HG02678 (cell line): ENCODE measurements around the gene SMIM45.

Experiments
- ATAC-seq: cut with Tn5 transposase; IDR thresholded peaks from one replicate; pipeline ENCODE4 v1.9.1; 2021; ENCODE audit warnings: mild to moderate bottlenecking, moderate library complexity; ENCODE audit not compliant: unreplicated experiment

Gene SMIM45

GRCh38 chr22:41951898-41952474, at the start of gene SMIM45:
TSS of gene SMIM45 (plus strand) at chr22:41952150.
- ATAC-seq = no peak

GRCh38 chr22:41902932-41903421, 49.0 kb upstream of the SMIM45 start:
- ATAC-seq = no peak

GRCh38 chr22:41904450-41905410, 47.2 kb upstream of the SMIM45 start:
- ATAC-seq = no peak

GRCh38 chr22:41905411-41906202, 46.3 kb upstream of the SMIM45 start:
- no peak for ATAC-seq

GRCh38 chr22:41906822-41907221, 45.1 kb upstream of the SMIM45 start:
- ATAC-seq = no peak

- no peak for ATAC-seq
Measured at GRCh38 chr22:41907436-41908401, 44.2 kb upstream of the SMIM45 start.

GRCh38 chr22:41908411-41909309, 43.3 kb upstream of the SMIM45 start:
- ATAC-seq = no peak

GRCh38 chr22:41909310-41910049, 42.5 kb upstream of the SMIM45 start:
- no peak for ATAC-seq

- ATAC-seq = no peak
Measured at GRCh38 chr22:41910050-41911000, 41.6 kb upstream of the SMIM45 start.

GRCh38 chr22:41911001-41911611, 40.8 kb upstream of the SMIM45 start:
- ATAC-seq = no peak

GRCh38 chr22:41912338-41913039, 39.5 kb upstream of the SMIM45 start:
- ATAC-seq = no peak

GRCh38 chr22:41913040-41913719, 38.8 kb upstream of the SMIM45 start:
- no peak for ATAC-seq

GRCh38 chr22:41913842-41914534, 38.0 kb upstream of the SMIM45 start:
- no peak for ATAC-seq

- ATAC-seq = no peak
Measured at GRCh38 chr22:41914611-41915034, 37.3 kb upstream of the SMIM45 start.
